Stimulated activated CD4-positive, alpha-beta T cell treated with anti-CD3 and anti-CD28 coated beads, Interleukin-1b, Interleukin-23, amount 100 ng/mL, for 4 hours (primary cell): ENCODE measurements around the gene EEIG1.

ENCODE experiments used
- DNase-seq, 2 donors: peaks; one replicate each; pipeline ENCODE4 v3.0.0-alpha.2; 2020; ENCODE audit warnings: low read depth in 2 of 2

The EEIG1 gene

DNA sequence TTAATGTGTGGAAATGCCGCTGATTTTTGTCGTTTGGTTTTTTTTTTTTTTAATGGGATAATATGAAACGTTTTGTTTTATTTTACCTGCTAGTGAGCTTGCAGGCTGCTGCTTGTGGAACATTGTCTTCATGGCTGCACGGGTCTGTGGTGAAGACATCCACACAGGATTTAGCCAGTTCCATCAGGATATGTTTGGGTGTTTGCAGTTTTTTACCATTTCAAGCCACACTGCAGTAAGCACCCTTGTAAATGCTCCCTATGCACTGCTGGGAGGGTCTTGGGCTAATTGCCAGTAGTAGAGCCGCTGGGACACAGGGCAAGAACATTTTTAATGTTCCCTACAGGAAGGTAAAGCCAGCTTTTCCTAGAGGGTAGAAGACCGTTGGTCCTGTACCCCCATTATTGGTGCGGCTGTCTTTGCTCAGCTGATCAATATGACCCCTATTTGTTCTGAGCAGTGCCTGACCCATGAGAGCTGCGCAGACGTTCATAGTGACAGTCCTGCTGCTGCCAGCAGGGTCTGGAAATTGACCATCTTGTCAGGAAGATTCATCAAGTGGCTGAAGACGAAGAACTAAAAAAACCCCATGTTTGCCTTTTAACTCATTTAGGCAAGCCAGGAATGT, 20.5 kb upstream of the EEIG1 start:
- DNase-seq: no peak

GRCh38 chr9:127999461-127999860, 18.7 kb upstream of the EEIG1 start:
- no peak for DNase-seq

DNA sequence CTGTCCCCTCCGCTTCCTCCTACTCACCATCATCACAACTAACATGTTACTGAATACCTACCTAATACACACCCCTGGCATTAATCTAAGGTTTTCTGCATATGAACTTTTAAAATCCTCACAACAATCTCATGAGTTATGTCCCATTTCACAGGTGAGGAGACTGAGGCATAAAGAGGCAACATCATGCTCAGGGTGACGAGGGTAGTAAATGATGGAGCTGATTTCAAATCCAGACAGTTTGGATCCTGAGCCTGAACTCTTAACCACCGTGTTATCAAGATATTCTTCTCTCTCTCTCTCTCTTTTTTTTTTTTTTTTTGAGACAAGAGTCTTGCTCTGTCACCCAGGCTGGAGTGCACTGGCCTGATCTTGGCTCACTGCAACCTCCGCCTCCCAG, 12.9 kb upstream of the EEIG1 start:
- DNase-seq: no peak

- no peak for DNase-seq
These were observed 11.0 kb upstream of the EEIG1 start for GRCh38 chr9:127991757-127992274.

GRCh38 chr9:127991017-127991756, 10.4 kb upstream of the EEIG1 start:
- DNase-seq: no peak

DNA sequence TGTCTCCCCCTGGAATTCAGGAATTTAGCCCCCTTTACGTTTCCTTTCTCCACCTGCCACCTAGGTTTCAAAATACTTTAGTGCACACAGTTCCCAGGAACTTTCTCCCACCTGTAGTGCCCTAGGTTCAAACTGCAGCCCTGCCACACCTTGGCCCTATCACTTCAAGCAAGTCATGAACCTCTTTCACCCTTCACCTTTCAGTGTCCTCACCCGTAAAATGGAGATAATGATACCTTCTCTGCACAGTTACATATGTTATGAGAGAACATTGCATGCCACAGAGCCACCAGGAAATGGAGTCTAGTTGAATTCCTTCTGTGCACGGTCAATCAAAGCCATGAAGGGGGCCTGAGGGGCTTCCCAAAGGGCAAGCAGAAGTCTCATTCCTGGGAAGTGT, 9.8 kb upstream of the EEIG1 start:
- no peak for DNase-seq

- DNase-seq: no peak
These were observed 8.3 kb upstream of the EEIG1 start for GRCh38 chr9:127989094-127989493.

- no peak for DNase-seq
These were observed 6.4 kb upstream of the EEIG1 start for GRCh38 chr9:127987103-127987614.

GRCh38 chr9:127985011-127985410, 4.2 kb upstream of the EEIG1 start:
- no peak for DNase-seq

DNA sequence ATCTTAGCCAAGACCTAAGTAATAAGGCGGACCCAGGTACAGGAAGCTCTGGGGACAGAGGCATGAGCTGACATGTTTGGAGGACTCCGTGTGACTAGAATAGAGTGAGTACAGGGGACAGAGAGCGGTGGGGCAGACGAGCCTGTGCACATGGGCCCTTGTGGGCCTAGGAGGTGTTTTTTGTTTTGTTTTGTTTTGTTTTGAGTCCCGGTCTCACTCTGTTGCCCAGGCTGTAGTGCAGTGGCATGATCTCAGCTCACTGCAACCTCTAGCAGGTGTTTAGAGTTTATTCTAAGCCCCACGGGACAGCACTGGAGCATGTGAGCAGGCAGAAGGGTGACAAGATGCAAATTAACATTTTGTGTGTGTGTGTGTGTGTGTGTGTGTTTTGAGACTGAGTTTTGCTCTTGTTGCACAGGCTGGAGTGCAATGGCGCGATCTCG, 3.1 kb upstream of the EEIG1 start:
- DNase-seq: no peak

GRCh38 chr9:127982912-127983311, 2.1 kb upstream of the EEIG1 start:
- DNase-seq: no peak

DNA sequence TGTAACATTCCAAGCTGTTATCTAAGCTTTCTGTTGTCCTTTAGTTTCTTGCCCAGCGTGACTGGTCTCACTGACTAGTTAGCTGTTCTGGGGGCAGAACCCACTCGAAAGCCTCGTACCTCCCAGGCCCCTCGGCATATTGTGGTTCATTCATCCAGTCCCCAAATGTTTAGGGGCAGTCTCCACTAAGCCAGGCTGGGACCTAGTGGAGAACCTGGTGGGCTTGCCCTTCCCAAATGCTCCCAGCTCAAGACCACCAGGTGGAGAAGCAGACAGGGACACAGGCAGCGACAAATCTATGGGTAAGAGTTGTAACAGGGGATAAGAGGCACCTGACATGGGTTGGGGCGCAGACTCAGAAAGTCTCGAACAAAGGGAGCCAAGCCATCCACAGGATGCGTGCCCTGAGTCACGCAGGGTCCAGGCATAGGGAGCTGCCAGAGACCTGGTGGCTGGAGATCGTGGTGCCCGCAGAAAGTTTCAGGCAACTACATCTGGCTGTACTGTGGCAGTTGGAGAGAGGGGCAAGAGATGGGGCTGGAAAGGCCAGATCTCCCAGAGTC, 851 bp upstream of the EEIG1 start:
- no peak for DNase-seq

- no peak for DNase-seq
These were observed 606 bp downstream of the EEIG1 start for GRCh38 chr9:127980060-127980705.

DNA sequence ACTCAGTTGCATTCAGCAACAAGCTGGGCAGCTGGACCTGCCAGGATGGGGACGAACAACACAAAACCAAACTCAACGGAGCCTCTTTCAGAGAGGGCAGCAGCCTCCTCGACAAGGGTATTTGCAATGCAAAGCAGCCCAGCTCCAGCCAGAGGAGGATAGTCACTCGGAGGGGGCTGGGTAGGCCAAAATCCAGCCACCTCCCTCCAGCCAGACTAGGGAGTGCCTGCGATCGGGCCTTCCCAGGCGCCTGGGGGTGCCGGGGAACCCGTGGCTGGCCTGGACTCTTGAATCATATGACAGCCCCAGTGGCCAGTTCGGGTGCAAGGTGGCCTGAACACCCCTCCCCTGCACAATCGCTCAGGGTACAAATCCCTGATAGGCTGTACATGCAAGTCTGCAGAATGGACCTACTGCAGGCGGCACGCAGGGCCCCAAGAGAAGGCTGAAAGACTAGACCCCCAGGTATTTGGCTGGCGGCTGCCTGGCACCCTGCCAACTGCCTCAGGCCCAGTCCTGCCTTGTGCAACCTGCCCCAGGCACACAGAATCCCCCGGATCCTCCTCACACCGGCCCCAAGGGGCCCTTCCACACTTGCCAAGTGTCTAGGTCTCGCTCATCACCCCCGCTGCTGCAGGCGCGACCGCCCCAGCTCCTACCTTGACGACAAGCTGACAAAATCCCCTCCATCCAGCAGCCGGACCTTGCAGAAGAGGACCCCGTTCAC, 1.3 kb downstream of the EEIG1 start:
- no peak for DNase-seq

GRCh38 chr9:127979015-127979332, 1.8 kb downstream of the EEIG1 start:
- DNase-seq: no peak

GRCh38 chr9:127977884-127978647, 2.7 kb downstream of the EEIG1 start:
- no peak for DNase-seq

- no peak for DNase-seq
These were observed 3.5 kb downstream of the EEIG1 start for GRCh38 chr9:127977009-127977883.

- DNase-seq: no peak
These were observed 4.3 kb downstream of the EEIG1 start for GRCh38 chr9:127976498-127976897.

DNA sequence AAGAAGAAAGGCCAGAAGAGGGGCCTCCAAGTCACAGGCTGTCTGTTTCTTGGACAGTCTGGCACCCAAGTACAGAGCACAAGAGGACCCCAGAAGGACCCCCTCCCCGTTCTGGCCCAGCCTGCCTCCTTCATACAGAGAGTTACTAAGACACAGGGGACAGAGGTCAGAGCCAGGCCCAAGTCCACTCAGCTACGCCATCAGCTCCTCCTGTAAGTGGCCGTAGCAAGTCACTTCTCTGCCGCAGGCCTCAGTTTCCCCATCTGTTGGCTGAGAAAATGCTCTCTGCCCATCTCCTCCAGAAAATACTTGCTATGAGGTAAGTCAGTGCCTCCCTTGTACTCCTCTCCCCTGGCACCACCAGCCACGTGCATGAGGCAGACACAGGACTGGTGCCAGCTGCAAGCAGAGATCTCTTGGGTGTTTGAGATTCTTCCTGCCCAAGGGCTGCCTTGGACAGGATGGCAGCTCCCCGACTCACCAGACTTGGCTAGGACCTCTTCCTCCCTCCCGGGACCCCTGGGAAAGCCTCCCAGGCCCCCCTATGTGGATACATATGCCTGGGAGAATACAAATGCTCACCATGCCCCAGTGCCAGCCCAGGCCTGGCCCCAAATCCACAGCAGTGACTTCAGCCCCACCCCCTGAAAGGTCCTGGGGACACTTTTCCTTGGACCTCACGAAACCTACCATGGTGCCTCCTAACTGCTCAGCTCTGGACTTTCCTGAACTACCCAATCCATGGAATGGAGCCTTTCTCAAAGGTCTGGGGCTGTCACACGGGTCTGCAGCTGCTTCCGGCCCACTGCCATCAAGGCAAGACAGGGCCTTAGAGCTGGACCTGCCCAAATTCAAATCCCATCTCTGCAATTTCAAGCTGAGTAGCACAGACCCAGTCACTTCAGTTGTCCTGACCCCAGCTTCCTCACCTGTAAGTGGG, 5.1 kb downstream of the EEIG1 start:
- no peak for DNase-seq
